BLaER1 treated with 17β-estradiol and CSF1 and Interleukin-3, amounts not matched to agents 10 nM and 100 nM (cell line): ENCODE results near the gene WDR82.

Experiments
- H3K27ac ChIP-seq, 11 experiments: shearing (Covaris generic); formaldehyde crosslinking; 2 replicates each; pipeline ENCODE4 v1.8.1; 2022
- H3K27me3 ChIP-seq, 11 experiments: shearing (Covaris generic); formaldehyde crosslinking; 2 replicates each; pipeline ENCODE4 v1.8.1; 2022
- H3K36me3 ChIP-seq, 11 experiments: shearing (Covaris generic); formaldehyde crosslinking; 2 replicates each; pipeline ENCODE4 v1.8.1; 2022
- H3K4me1 ChIP-seq, 10 experiments: shearing (Covaris generic); formaldehyde crosslinking; 2 replicates each; pipeline ENCODE4 v1.8.1; 2022
- H3K4me2 ChIP-seq, 11 experiments: shearing (Covaris generic); formaldehyde crosslinking; 2 replicates each; pipeline ENCODE4 v1.8.1; 2022
- H3K4me3 ChIP-seq, 10 experiments: shearing (Covaris generic); formaldehyde crosslinking; 2 replicates each; pipeline ENCODE4 v1.8.1; 2022
- H3K9ac ChIP-seq, 11 experiments: shearing (Covaris generic); formaldehyde crosslinking; 2 replicates each; pipeline ENCODE4 v1.8.1; 2022
- H3K9me3 ChIP-seq, 11 experiments: shearing (Covaris generic); formaldehyde crosslinking; replicated peaks in 1 of 11; 2 replicates each; pipeline ENCODE4 v1.8.1; 2022
- H4K20me1 ChIP-seq, 11 experiments: shearing (Covaris generic); formaldehyde crosslinking; 2 replicates each; pipeline ENCODE4 v1.8.1; 2022
- Cebpa-rat ChIP-seq, 11 experiments: shearing (Covaris generic); IDR thresholded peaks; 2 replicates each; pipeline ENCODE4 v1.8.1; 2022

WDR82 gene

DNA sequence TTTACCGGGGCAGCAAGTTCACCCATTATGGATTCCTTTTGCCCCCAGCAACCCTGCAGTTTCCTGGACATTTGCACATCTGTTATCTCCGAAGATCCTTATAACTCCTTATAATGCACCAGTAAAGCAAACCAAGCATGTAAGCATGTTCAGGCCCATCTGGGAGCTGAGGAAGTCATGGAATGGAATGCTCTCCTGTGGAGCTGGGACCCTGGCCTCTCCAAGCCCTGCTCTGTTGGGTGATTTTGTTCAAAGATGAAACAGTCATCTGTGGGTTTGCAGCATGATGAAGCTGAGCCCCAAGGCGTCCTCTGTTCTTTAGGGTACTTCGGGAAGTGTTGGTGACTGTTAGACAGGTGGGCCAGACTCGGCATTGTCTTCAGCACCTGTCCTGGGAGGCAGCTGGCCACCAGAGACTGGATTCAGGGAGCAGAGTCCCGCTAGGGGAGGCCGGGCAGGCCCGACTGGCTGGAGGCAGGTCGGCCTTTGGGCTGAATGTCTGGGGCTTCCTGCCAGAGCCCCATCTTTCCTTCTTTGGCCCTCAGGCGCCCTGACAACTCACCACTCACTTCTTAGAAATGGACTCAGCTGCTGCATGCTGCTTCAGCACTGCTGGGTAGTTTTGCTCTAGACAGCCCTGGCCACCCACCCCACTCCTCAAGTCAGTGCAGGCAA is 41.6 kb upstream of the WDR82 start:
- Histone ChIP-seq H3K27ac (no peak overlapping the region), H3K4me1 (peaks cover 21 to 48% (median 34%) of the 10 kb centered on the region in 10 experiments), H3K27me3 (0 out of 22 replicates have a peak, but pooled peaks cover 0 to 7% (median 0%) of the 10 kb centered on the region in 11 experiments), H4K20me1 (peaks cover 0 to 62% (median 0%) of the 10 kb centered on the region in 11 experiments; a peak in 6 of 22 replicates), H3K4me3 (no peak overlapping the region), H3K36me3 (peaks cover 0 to 4% (median 0%) of the 10 kb centered on the region in 11 experiments; a peak in 1 of 22 replicates), H3K9me3 (no peaks in the 10 kb centered on the region), H3K9ac (no peak overlapping the region), H3K4me2 (peak overlapping the region in 1 of 11 experiments; percentile 24; a peak in 1 of 22 replicates)
- TF ChIP-seq Cebpa-rat (IDR thresholded peaks at IDR 0.05): no peak

GRCh38 chr3:52318186-52318816 is 39.9 kb upstream of the WDR82 start:
- H3K36me3 ChIP-seq: peaks cover 0 to 4% (median 0%) of the 10 kb centered on the region in 11 experiments; a peak in 1 of 22 replicates
- peaks cover 0 to 66% (median 0%) of the 10 kb centered on the region in 11 experiments; a peak in 6 of 22 replicates for H4K20me1 ChIP-seq
- peak overlapping the region; percentile 74 to 92 (median 85) for H3K4me2 ChIP-seq
- H3K4me1 ChIP-seq: peaks cover 39 to 56% (median 50%) of the 10 kb centered on the region in 10 experiments
- 0 out of 22 replicates have a peak, but pooled peaks cover 0 to 7% (median 0%) of the 10 kb centered on the region in 11 experiments for H3K27me3 ChIP-seq
- no peak overlapping the region; a peak in 1 of 22 replicates for H3K27ac ChIP-seq
- no peak for TF ChIP-seq Cebpa-rat (IDR thresholded peaks at IDR 0.05)
- H3K9me3 ChIP-seq: no peaks in the 10 kb centered on the region
- peak overlapping the region in 3 of 10 experiments; percentile 15 to 56 (median 24); a peak in 1 of 20 replicates for H3K4me3 ChIP-seq
- peak overlapping the region in 2 of 11 experiments; percentile 6 to 29; a peak in 1 of 22 replicates for H3K9ac ChIP-seq

DNA sequence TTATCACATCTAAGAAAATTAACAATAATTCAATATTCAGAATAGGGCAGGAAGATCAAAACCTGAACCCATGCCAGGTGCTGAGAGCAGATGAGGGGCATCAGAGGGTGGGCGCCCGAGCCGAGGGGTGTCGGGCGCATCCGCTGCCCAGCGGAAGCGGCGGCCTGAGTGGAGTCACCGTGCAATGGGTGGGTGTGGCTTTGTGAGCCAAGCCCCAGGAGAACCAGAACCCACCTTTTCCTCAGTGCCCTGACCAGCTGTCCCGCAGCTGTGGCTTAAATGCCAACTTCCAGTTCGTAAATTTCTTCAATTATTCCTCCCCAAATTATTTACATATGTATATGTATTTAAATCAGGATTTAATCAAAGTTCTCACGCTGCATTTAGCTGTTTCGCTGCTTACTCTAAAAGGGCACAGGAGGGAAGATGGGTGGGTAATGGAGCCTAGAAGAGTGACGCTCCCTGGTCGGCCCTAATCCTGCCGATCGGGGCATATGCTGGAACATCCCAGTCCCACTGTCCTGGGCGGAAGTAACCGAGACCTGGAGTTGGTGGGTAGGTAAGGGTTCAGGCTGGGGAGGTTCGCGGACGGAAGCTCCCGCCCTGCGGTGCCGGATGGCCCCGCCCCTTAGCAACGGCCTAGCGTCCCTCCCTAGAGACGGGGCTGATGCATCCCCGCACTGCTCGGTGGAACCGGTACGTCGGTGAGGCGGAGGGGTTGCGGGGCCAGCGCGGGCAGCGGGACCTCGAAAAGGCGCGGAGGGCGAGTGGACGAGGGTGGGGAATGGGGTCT is 39.0 kb upstream of the WDR82 start:
- peak overlapping the region in 6 of 10 experiments; percentile 13 to 56 (median 29); a peak in 7 of 20 replicates for H3K4me3 ChIP-seq
- H3K27ac ChIP-seq: peak overlapping the region in 1 of 11 experiments; percentile 14; a peak in 1 of 22 replicates
- H3K9me3 ChIP-seq: no peaks in the 10 kb centered on the region
- 0 out of 22 replicates have a peak, but pooled peaks cover 0 to 7% (median 0%) of the 10 kb centered on the region in 11 experiments for H3K27me3 ChIP-seq
- peak overlapping the region; percentile 74 to 92 (median 85) for H3K4me2 ChIP-seq
- peaks cover 0 to 63% (median 0%) of the 10 kb centered on the region in 11 experiments; a peak in 6 of 22 replicates for H4K20me1 ChIP-seq
- H3K4me1 ChIP-seq: peaks cover 48 to 64% (median 56%) of the 10 kb centered on the region in 10 experiments
- H3K9ac ChIP-seq: peak overlapping the region in 7 of 11 experiments; percentile 6 to 41 (median 26); a peak in 8 of 22 replicates
- TF ChIP-seq Cebpa-rat (IDR thresholded peaks at IDR 0.05): no peak
- H3K36me3 ChIP-seq: no peaks in the 10 kb centered on the region; a peak in 1 of 22 replicates

GRCh38 chr3:52315977-52316764 is 37.7 kb upstream of the WDR82 start, which contains the start of gene DNAH1:
Gene DNAH1, plus strand, starts transcription at chr3:52316319. Its CDS starts 6,124 bp downstream, at chr3:52322443.
- no peak within 1 kb of the TSS for H3K4me3 ChIP-seq
- H4K20me1 ChIP-seq: peaks cover 0 to 66% (median 0%) of the 10 kb centered on the region in 11 experiments; a peak in 6 of 22 replicates
- peak within 1 kb of the TSS in 4 of 11 experiments; percentile 11 to 95 (median 86); a peak in 3 of 22 replicates for H3K27ac ChIP-seq

GRCh38 chr3:52315006-52315405 is 36.6 kb upstream of the WDR82 start:
- Histone ChIP-seq H3K27ac (peak overlapping the region in 6 of 11 experiments; percentile 80 to 95 (median 92); a peak in 9 of 22 replicates), H3K4me2 (peak overlapping the region; percentile 76 to 97 (median 93)), H3K4me1 (peaks cover 64 to 88% (median 79%) of the 10 kb centered on the region in 10 experiments), H3K4me3 (no peak overlapping the region), H4K20me1 (peaks cover 0 to 60% (median 0%) of the 10 kb centered on the region in 11 experiments; a peak in 6 of 22 replicates), H3K9ac (peak overlapping the region in 4 of 11 experiments; percentile 2 to 74 (median 39); a peak in 2 of 22 replicates), H3K27me3 (0 out of 22 replicates have a peak, but pooled peaks cover 0 to 7% (median 0%) of the 10 kb centered on the region in 11 experiments), H3K9me3 (no peaks in the 10 kb centered on the region), H3K36me3 (peaks cover 0 to 7% (median 5%) of the 10 kb centered on the region in 11 experiments; a peak in 12 of 22 replicates)
- TF ChIP-seq Cebpa-rat (IDR thresholded peaks at IDR 0.05): no peak

More at GRCh38 chr3:52315977-52316764, 37.7 kb upstream of the WDR82 start, which contains the start of gene DNAH1:
- H3K27me3 ChIP-seq: 0 out of 22 replicates have a peak, but pooled peaks cover 0 to 7% (median 0%) of the 10 kb centered on the region in 11 experiments
- no peak for TF ChIP-seq Cebpa-rat (IDR thresholded peaks at IDR 0.05)
- peak within 1 kb of the TSS in 6 of 11 experiments; percentile 14 to 74 (median 28); a peak in 5 of 22 replicates for H3K9ac ChIP-seq
- peak within 1 kb of the TSS; percentile 82 to 97 (median 93) for H3K4me2 ChIP-seq
- H3K9me3 ChIP-seq: no peaks in the 10 kb centered on the region
- H3K36me3 ChIP-seq: no peaks in the 10 kb centered on the region
- H3K4me1 ChIP-seq: peaks cover 56 to 77% (median 69%) of the 10 kb centered on the region in 10 experiments

DNA sequence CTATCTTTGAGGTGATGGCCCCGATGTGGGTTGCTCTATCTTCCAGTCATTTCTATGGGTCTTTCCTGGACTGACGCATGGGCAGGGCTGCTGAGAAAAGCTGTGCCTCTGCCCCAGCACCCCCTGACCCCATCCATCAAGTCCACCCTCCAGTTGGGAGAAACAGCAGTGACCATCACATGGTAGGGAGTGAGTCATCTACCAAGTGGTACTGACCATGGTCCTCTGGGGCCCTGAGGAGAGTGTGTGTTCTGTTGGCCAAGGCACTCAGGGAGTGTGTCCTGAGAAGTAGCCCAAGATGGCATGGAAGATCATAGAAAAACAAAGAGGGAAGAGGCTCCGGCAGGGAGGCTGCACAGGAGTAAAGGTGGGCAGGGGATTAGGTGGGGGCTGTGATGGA is 36.0 kb upstream of the WDR82 start:
- H3K4me2 ChIP-seq: peak overlapping the region; percentile 76 to 97 (median 93)
- H3K9me3 ChIP-seq: no peaks in the 10 kb centered on the region
- TF ChIP-seq Cebpa-rat (IDR thresholded peaks at IDR 0.05): no peak

GRCh38 chr3:52313774-52314188 is 35.3 kb upstream of the WDR82 start:
- Histone ChIP-seq H3K27ac (peak overlapping the region in 10 of 11 experiments; percentile 7 to 95 (median 84); a peak in 19 of 22 replicates), H3K9me3 (no peaks in the 10 kb centered on the region), H4K20me1 (peaks cover 0 to 60% (median 0%) of the 10 kb centered on the region in 11 experiments; a peak in 6 of 22 replicates), H3K27me3 (0 out of 22 replicates have a peak, but pooled peaks cover 0 to 7% (median 0%) of the 10 kb centered on the region in 11 experiments), H3K4me2 (peak overlapping the region; percentile 76 to 97 (median 93)), H3K9ac (peak overlapping the region in 9 of 11 experiments; percentile 60 to 81 (median 74); a peak in 18 of 22 replicates), H3K36me3 (peaks cover 0 to 18% (median 15%) of the 10 kb centered on the region in 11 experiments; a peak in 13 of 22 replicates), H3K4me3 (peak overlapping the region in 4 of 10 experiments; percentile 3 to 36 (median 26); a peak in 6 of 20 replicates), H3K4me1 (peaks cover 64 to 87% (median 78%) of the 10 kb centered on the region in 10 experiments)
- TF ChIP-seq Cebpa-rat (IDR thresholded peaks at IDR 0.05): no peak

More for the DNA sequence above, 36.0 kb upstream of the WDR82 start:
- Histone ChIP-seq H3K9ac (peak overlapping the region in 8 of 11 experiments; percentile 62 to 81 (median 75); a peak in 14 of 22 replicates), H3K36me3 (peaks cover 0 to 12% (median 10%) of the 10 kb centered on the region in 11 experiments; a peak in 13 of 22 replicates), H3K4me1 (peaks cover 64 to 88% (median 79%) of the 10 kb centered on the region in 10 experiments), H3K27me3 (0 out of 22 replicates have a peak, but pooled peaks cover 0 to 7% (median 0%) of the 10 kb centered on the region in 11 experiments), H3K27ac (peak overlapping the region in 9 of 11 experiments; percentile 67 to 95 (median 87); a peak in 18 of 22 replicates), H3K4me3 (peak overlapping the region in 3 of 10 experiments; percentile 17 to 36 (median 34); a peak in 4 of 20 replicates), H4K20me1 (peaks cover 0 to 57% (median 0%) of the 10 kb centered on the region in 11 experiments; a peak in 6 of 22 replicates)
